Muscle of leg (tissue), 11 donors: ENCODE data around the gene XPO4. TPM values are rescaled to one million over a fixed set of nuclear protein-coding genes. Genes with fewer than 3 reads are reported as not detected.
A peak's percentile ranks its signal among the peaks of the same experiment; 100 is the strongest.
"Not testable (repeated sequence)": the region's sequence is repeated elsewhere in the genome, so short reads cannot be mapped to it uniquely, and the experiment has no call there.

ENCODE experiments used
- DNase-seq: peaks from one replicate; pipeline ENCODE4 v3.0.0; 2013
- H3K27ac ChIP-seq: one replicate; pipeline ENCODE4 v1.5.1; 2013; ENCODE audit warnings: mild to moderate bottlenecking, low read length, control low read depth
- H3K27me3 ChIP-seq: one replicate; pipeline ENCODE4 v1.6.1; 2013; ENCODE audit warnings: low read length; ENCODE audit not compliant: control insufficient read depth, insufficient read depth
- H3K36me3 ChIP-seq: one replicate; pipeline ENCODE4 v1.6.1; 2013; ENCODE audit warnings: low read length; ENCODE audit not compliant: control insufficient read depth, insufficient read depth
- H3K4me1 ChIP-seq: one replicate; pipeline ENCODE4 v1.6.1; 2013; ENCODE audit warnings: low read length; ENCODE audit not compliant: control insufficient read depth, insufficient read depth
- H3K4me3 ChIP-seq: one replicate; pipeline ENCODE4 v1.5.1; 2013; ENCODE audit warnings: low read length, control low read depth
- H3K9me3 ChIP-seq: replicated peaks from 2 replicates; pipeline ENCODE4 v1.6.1; 2013; ENCODE audit warnings: low read depth, low read length; ENCODE audit not compliant: control insufficient read depth
- WGBS: methylation state at CpG from one replicate; pipeline ENCODE4 v1.1.5; 2013; ENCODE audit warnings: missing lambda C conversion rate; ENCODE audit not compliant: insufficient coverage; 5-methylcytosine and 5-hydroxymethylcytosine counted together
- polyA plus RNA-seq, 8 donors: library from polyadenylated mRNA; unstranded; fragments of 120-200 nt; gene quantifications; one replicate each; pipeline versions ENCODE4 v1.2.1 to v1.2.3, GENCODE V29; 2013; ENCODE audit warnings: inconsistent platforms in 1 of 8, low replicate concordance in 1 of 8; ENCODE audit not compliant: insufficient read length in 8 of 8, insufficient read depth in 1 of 8
- total RNA-seq: library from RNA; stranded (reverse); fragments of 120-200 nt; gene quantifications from one replicate; pipeline ENCODE4 v1.2.4, GENCODE V29; 2013

XPO4 gene
- total and polyA plus RNA-seq, 9 donors, result 15.4 to 39.8 (median 22.5) TPM

- not testable (repeated sequence) for H3K4me3 ChIP-seq, H3K9me3 ChIP-seq, H3K36me3 ChIP-seq, H3K27me3 ChIP-seq, DNase-seq, H3K27ac ChIP-seq
- WGBS, result 64% methylated on average over 6 of the region's 13 CpGs
- peaks cover 13% of the 10 kb centered on the region for H3K4me1 ChIP-seq
These were observed 22.8 kb upstream of the XPO4 start for GRCh38 chr13:20925395-20925790.

DNA sequence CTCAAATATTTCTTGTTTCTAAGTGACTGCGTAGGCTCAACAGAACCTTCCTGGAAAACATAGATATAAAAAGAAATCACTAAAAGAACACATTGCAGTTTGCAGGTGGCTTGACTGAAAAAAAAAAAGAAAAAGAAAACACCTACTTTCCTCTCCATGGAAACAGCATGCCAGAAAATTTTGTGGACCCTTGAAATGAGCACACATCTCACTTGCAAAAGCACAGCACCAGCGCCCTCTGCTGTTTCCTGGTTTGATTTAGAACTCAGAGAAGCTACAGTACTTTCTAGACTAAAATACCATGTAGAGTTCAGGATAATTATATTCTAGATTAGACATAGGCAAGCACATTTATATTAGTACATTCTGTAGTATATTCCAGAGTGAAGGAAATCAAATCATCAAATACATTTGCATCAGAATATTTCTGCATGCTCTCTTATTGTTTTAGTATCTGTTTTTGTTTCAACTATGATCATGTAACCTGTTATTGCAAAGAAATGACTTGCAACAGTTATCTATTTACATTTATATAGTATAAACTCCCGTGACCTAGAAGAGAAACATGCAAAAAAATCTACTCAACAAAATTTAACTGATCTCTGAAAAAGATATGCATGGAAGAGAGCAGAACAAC lies 22.3 kb upstream of the XPO4 start:
- peak; percentile 93 for DNase-seq
- H3K4me1 ChIP-seq, result peaks cover 13% of the 10 kb centered on the region
- no peaks in the 10 kb centered on the region for H3K36me3 ChIP-seq
- no peaks in the 10 kb centered on the region for H3K27me3 ChIP-seq
- H3K27ac ChIP-seq, result no peak overlapping the region
- no CpG with 5 or more reads among the region's 3 CpGs for WGBS
- H3K4me3 ChIP-seq, result no peak overlapping the region
- H3K9me3 ChIP-seq, result no peaks in the 10 kb centered on the region

DNA sequence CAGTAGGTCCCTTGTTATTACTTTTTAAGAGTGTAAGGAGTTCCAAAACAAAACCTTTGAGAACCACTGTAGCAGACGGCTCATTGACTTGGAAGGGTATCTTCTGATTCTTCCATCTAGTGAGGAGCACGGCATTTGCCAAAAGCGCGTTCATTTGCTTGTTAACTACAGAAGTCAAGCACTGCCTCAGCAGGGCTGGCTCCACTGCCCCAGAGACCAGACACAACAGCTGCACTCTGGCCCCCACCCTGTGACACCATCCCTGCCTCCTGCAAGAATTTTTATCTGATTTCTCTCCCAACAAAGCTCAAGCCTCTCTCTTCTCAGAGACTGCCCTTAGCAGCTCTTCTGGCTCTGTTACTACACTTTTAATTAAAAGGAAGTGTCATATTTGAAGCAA lies 20.7 kb upstream of the XPO4 start:
- WGBS, result 49% methylated on average over 4 of the region's 4 CpGs
- Histone ChIP-seq H3K9me3 (no peaks in the 10 kb centered on the region), H3K27ac (peak overlapping the region; percentile 1), H3K4me3 (no peak overlapping the region), H3K4me1 (peaks cover 13% of the 10 kb centered on the region), H3K36me3 (no peaks in the 10 kb centered on the region), H3K27me3 (no peaks in the 10 kb centered on the region)
- peak; percentile 46 for DNase-seq

DNA sequence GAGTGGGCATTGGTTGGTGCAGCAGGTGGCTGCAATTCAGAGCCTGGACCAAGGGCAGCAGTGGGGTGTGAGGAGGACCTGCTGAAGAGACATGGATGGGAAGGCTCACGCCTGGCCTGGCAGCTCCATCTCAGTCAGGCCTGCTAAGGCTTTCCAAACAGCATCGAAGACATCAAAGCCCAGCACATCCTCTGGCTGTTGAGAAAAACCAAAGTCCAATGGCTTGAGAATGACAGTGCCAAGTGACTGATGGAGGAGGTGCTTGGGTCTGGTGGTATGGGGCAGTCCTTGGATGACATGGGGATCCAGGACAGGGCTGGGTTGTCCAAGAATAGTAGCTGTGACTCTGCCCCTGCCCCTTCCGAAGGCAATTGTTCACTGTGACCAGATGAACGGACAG lies 19.0 kb upstream of the XPO4 start:
- H3K9me3 ChIP-seq, result no peaks in the 10 kb centered on the region
- WGBS, result 78% methylated on average over 4 of the region's 4 CpGs
- no peak overlapping the region for H3K4me3 ChIP-seq
- DNase-seq, result no peak
- H3K27ac ChIP-seq, result no peak overlapping the region
- H3K36me3 ChIP-seq, result no peaks in the 10 kb centered on the region
- H3K27me3 ChIP-seq, result no peaks in the 10 kb centered on the region
- H3K4me1 ChIP-seq, result peaks cover 13% of the 10 kb centered on the region

GRCh38 chr13:20915676-20916075 lies 13.1 kb upstream of the XPO4 start:
- H3K27me3 ChIP-seq, H3K9me3 ChIP-seq, H3K4me3 ChIP-seq, H3K27ac ChIP-seq, H3K4me1 ChIP-seq, DNase-seq, H3K36me3 ChIP-seq: not testable (repeated sequence)
- 100% methylated on average over 1 of the region's 6 CpGs for WGBS

DNA sequence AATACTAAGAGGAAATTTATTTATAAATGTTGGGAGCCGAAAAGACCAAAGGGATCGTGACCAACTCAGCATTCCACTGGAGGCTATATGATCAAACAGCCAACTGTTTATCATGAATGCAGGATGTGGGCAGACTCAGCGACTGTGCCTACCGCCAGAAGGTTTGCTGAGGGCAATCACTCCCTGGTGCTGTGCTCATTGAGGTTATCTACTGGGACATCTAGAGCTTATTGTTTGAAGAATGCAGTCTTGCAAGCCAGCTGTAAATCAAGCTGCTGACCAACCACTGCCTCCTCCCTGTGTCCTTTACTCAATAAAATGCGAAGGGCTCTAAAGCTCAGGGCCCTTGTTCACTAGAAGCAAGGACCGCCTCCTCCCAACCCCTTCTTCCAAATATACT lies 8.5 kb upstream of the XPO4 start:
- Histone ChIP-seq H3K4me3 (no peak overlapping the region), H3K27ac (no peak overlapping the region), H3K36me3 (no peaks in the 10 kb centered on the region), H3K27me3 (no peaks in the 10 kb centered on the region), H3K9me3 (no peaks in the 10 kb centered on the region), H3K4me1 (no peaks in the 10 kb centered on the region)
- WGBS, result 96% methylated on average over 3 of the region's 6 CpGs
- DNase-seq, result no peak

GRCh38 chr13:20908714-20909497 lies 6.4 kb upstream of the XPO4 start:
- Histone ChIP-seq H3K27me3 (no peaks in the 10 kb centered on the region), H3K27ac (no peak overlapping the region), H3K36me3 (no peaks in the 10 kb centered on the region), H3K9me3 (no peaks in the 10 kb centered on the region), H3K4me1 (no peaks in the 10 kb centered on the region), H3K4me3 (no peak overlapping the region)
- DNase-seq, result no peak
- whole genome bisulfite sequencing, result 61% methylated on average over 5 of the region's 6 CpGs

DNA sequence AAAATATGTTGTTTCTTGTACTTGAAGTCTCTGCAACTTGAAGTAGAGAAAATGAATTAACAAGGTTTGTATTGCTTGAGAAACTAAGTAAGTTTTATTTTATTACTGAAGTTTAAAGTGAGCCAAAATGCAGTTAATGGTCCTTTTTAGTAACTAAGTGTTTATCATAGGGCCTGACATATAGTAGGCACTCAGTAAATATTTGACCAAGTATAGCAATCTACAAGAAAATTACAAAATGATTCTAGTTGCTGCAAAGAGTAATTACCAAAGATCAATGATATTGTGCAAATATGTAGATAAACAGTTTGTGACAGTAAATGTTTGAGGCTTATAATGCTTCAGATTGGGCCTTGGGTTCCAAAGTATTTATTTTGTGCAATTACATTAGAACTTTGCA lies 2.4 kb upstream of the XPO4 start:
- no peaks in the 10 kb centered on the region for H3K36me3 ChIP-seq
- DNase-seq, result no peak
- no peaks in the 10 kb centered on the region for H3K9me3 ChIP-seq
- no peak overlapping the region for H3K4me3 ChIP-seq
- no peak overlapping the region for H3K27ac ChIP-seq
- no peaks in the 10 kb centered on the region for H3K27me3 ChIP-seq
- H3K4me1 ChIP-seq, result no peaks in the 10 kb centered on the region

GRCh38 chr13:20903164-20903475 lies 574 bp upstream of the XPO4 start:
- 28% methylated on average over 14 of the region's 14 CpGs for WGBS
- H3K27me3 ChIP-seq, result no peaks in the 10 kb centered on the region
- H3K27ac ChIP-seq, result peak overlapping the region; percentile 87
- H3K4me3 ChIP-seq, result peak overlapping the region; percentile 55
- no peaks in the 10 kb centered on the region for H3K9me3 ChIP-seq
- peaks cover 4% of the 10 kb centered on the region for H3K36me3 ChIP-seq
- no peak for DNase-seq
- H3K4me1 ChIP-seq, result no peaks in the 10 kb centered on the region

DNA sequence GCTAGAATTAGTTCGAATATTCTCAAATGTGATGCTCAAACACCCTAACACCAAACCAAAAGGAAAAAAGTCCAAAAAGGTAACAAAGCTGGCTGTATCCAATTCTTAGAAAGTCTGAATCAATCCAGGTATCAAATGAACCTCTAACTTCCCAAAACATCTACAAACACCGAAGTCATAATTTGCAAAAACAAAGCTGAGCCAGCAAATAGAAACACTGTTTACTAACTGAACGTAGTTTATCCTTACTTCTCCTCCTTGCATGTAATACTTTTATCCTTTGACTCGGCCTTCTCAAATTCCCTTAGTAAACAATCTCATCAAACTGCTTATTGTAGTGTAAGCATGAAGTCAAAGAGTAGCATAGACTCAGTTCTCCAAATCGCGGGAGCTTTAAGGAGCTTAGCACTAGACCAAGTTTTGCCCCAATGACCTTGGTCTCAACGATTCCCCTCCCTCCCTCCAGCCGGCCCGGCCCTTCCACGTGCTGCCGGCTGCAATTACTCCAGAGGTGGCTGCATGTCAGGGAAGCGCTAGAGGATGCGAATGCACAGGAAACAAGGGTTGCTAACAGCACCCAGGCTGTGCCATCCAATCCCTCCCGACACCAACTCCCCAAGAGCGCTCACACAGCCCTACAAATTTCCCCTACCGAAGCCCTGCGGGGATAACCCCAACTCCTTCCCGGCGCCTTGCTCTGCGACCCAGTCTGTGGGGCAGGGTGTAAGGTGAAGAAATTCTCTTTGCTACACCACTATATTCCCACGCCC lies 693 bp downstream of the XPO4 start:
- Histone ChIP-seq H3K36me3 (peaks cover 4% of the 10 kb centered on the region), H3K27ac (peak overlapping the region; percentile 98), H3K27me3 (no peaks in the 10 kb centered on the region), H3K9me3 (no peaks in the 10 kb centered on the region), H3K4me1 (no peaks in the 10 kb centered on the region), H3K4me3 (peak overlapping the region; percentile 99)
- peak; percentile 22 for DNase-seq
- WGBS, result 7% methylated on average over 3 of the region's 21 CpGs
